Measurements from ENCODE around the gene CDKAL1.

CDKAL1 gene

DNA sequence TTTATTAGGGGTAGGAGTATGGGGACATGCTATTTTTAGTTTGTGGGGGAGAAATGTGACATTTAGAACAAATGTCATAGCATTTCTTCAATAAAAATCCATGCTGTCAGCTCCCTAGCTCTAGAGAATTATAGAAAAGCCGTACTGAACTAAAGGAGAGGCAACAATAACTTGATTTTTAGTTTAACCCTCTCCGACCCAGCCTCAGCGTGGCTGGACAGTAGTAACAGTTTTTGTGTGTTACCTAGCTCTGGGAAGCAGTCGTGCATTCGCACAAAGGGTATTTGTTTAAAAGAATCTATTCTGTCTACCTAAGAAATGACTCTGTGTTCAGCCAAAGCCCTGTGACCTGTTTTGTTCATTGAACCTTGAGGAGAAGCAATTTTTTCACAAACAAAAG is 616.9 kb downstream of the CDKAL1 start:
- no peak overlapping the region for H3K27ac ChIP-seq
- TF ChIP-seq, protein P1, sequence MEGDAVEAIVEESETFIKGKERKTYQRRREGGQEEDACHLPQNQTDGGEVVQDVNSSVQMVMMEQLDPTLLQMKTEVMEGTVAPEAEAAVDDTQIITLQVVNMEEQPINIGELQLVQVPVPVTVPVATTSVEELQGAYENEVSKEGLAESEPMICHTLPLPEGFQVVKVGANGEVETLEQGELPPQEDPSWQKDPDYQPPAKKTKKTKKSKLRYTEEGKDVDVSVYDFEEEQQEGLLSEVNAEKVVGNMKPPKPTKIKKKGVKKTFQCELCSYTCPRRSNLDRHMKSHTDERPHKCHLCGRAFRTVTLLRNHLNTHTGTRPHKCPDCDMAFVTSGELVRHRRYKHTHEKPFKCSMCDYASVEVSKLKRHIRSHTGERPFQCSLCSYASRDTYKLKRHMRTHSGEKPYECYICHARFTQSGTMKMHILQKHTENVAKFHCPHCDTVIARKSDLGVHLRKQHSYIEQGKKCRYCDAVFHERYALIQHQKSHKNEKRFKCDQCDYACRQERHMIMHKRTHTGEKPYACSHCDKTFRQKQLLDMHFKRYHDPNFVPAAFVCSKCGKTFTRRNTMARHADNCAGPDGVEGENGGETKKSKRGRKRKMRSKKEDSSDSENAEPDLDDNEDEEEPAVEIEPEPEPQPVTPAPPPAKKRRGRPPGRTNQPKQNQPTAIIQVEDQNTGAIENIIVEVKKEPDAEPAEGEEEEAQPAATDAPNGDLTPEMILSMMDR (IDR thresholded peaks at IDR 0.05), result no peak
- H3K4me3 ChIP-seq, result no peak overlapping the region
- DNase-seq (ENCODE audit: low spot score), result no peak

DNA sequence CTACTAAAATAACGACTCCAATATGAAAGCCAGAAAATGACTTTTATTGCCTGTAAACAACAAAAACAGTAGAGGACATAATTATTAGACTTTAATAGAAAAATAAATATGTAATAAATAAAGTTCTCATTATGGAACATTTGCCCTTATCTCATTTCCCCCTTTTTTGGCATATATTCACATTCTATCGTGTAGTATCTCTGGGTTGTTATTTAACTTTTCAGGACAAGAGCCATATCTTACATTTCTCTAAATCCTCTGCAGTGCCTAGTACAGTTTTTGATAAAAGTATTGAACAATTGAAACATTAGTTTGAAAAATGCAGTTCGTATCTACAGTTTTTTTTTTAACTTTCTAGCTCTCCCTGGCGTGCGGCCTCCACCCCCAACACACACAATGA is 617.3 kb downstream of the CDKAL1 start:
- Histone ChIP-seq H3K4me3 (no peak overlapping the region), H3K27ac (no peak overlapping the region)
- DNase-seq (ENCODE audit: low spot score), result no peak
- TF ChIP-seq, protein P1 (IDR thresholded peaks at IDR 0.05), result no peak

DNA sequence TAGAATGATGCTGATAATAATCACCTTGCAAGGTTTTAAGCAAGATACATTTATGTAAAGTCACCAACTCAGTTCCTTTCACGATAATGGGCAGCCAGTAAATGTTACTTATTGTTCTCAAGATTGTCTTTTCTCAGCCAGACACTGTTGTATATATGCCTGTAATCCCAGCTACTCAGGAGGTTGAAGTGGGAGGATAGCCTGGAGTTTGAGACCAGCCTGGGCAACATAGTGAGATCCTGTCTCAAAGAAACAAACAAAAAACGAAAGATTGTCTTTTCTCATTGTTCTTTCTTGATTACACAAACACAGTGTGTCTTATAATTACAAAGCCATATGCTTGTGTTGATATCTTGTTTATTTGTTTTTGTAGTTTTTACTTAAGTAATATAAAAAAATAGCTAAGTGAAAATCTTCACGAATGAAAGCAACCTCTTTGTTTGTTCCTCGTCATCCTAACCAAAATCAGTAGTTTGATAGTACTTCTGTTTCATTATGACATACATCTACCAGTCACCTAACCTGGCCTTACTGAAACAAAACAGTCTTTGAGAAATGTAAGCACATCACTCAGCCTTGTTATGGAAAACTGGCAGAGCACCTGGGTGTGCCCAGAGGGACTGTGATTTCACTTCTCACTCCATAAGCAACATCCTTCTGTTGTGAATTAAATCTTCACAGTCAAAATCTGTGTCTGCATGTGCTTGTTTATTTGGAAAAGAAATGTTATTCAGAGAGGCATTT is 623.1 kb downstream of the CDKAL1 start:
- no peak overlapping the region for H3K27ac ChIP-seq
- H3K4me3 ChIP-seq, result no peak overlapping the region
- TF ChIP-seq, protein P1 (IDR thresholded peaks at IDR 0.05), result no peak
- DNase-seq (ENCODE audit: low spot score), result no peak

DNA sequence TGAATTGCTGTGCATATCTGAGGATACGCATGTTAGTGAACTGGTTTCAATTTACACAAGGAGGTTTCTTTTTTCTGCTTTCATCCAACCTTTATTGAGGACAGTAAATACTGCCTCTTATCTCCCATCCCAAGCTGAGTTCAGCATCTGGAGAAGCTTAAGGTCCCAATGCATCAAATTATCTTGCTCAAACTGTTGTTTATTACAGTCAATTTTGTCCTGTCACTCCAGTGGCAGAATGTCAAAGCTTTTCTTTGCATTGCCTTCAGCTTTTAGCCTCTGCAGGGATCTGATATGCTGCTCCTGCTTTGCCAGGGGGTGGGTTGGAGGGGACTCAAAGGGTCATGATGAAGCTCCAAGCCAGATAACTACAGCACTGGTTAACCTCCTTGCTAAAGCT is 623.9 kb downstream of the CDKAL1 start:
- no peak overlapping the region for H3K4me3 ChIP-seq
- no peak for DNase-seq (ENCODE audit: low spot score)
- TF ChIP-seq, protein P1 (IDR thresholded peaks at IDR 0.05), result no peak
- no peak overlapping the region for H3K27ac ChIP-seq

DNA sequence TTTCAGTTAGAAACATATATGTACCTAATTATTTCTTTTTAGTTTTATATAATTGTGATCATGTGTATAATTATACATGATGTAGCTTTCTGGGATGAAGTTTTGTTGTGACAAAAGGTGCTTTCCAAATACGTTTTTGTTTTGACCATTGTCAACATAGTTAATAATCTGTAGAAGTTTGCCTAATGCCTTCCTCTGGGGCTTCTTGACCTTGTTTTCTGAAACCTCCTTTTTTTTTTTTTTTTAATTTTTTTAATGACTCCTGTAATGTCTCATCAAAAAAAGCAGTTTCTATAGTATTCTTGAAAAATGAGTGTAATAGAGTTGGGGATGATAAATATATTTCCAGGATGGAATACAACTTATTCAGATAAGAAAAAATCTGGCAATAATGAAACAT is 624.6 kb downstream of the CDKAL1 start:
- TF ChIP-seq, protein P1 (IDR thresholded peaks at IDR 0.05), result no peak
- no peak overlapping the region for H3K4me3 ChIP-seq
- DNase-seq (ENCODE audit: low spot score), result no peak
- H3K27ac ChIP-seq, result no peak overlapping the region

DNA sequence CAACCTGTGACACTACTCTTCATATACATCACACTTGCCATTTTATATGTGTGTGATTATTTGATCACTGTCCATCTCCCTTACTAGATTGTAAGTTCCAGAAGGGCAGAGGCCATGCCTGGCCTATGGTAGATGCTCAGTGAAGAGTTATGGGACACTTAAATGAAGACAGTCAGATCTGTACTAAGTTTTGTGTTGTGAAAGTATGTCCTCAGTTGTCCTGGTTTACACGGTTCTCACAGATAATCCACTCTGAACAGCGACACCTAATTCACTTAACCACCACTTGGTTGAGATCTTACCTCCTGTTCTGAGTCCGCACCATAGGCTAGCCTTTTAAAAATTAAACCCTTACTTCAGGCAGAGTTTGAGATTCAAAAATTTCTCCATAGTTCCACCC is 625.2 kb downstream of the CDKAL1 start:
- TF ChIP-seq, protein P1 (IDR thresholded peaks at IDR 0.05), result no peak
- Histone ChIP-seq H3K4me3 (no peak overlapping the region), H3K27ac (no peak overlapping the region)
- no peak for DNase-seq (ENCODE audit: low spot score)

DNA sequence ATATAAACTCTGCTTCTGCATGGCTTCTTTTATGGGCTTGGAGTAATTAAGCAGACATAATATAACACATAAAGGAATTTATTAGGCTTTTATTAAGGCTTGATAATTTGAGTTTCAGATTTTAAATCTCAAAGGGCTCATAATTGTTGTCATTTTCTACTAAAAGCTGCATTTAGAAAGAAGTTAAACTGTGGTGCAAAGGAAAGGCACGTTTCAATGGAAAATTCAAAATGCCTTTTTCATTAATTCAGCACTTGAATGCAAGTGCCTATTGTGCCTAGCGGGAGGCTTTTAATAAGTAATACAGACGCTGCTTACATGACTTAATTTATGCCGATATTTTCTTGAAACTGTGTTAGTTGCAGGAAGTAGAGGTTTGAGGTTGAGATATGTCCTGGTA is 627.5 kb downstream of the CDKAL1 start:
- Histone ChIP-seq H3K27ac (no peak overlapping the region), H3K4me3 (no peak overlapping the region)
- TF ChIP-seq, protein P1 (IDR thresholded peaks at IDR 0.05), result no peak
- DNase-seq (ENCODE audit: low spot score), result no peak

Measured in coronary artery (tissue), 2 donors.